Upper lobe of left lung (tissue), 6 donors: ENCODE measurements around the gene A3GALT2. TPM values are rescaled to one million over a fixed set of nuclear protein-coding genes. Genes with fewer than 3 reads are reported as not detected.

Experiments used
- ATAC-seq, 2 donors: fragments of 200-7000 bp; cut with Tn5 transposase; one replicate each; pipeline ENCODE4 v1.9.1; 2022; ENCODE audit warnings: mild to moderate bottlenecking in 2 of 2, moderate library complexity in 2 of 2; ENCODE audit not compliant: low FRiP score in 2 of 2
- DNase-seq, 2 donors: peaks; one replicate each; pipeline ENCODE4 v3.0.0-alpha.2; 2019 to 2020
- H3K27ac ChIP-seq, 4 donors: fragments of 200-600 bp; sonication (generic); one replicate each; pipeline ENCODE4 v1.5.1; 2016 to 2019
- H3K27me3 ChIP-seq, 4 donors: fragments of 200-600 bp; sonication (generic); one replicate each; pipeline ENCODE4 v1.5.1; 2017 to 2019
- H3K36me3 ChIP-seq, 4 donors: fragments of 200-600 bp; sonication (generic); one replicate each; pipeline ENCODE4 v1.5.1; 2016 to 2019
- H3K4me1 ChIP-seq, 4 donors: fragments of 200-600 bp; sonication (generic); one replicate each; pipeline ENCODE4 v1.5.1; 2018 to 2019
- H3K4me3 ChIP-seq, 4 donors: fragments of 200-600 bp; sonication (generic); one replicate each; pipeline ENCODE4 v1.5.1; 2017 to 2019; ENCODE audit warnings: mild to moderate bottlenecking in 2 of 4, moderate library complexity in 1 of 4
- H3K9me3 ChIP-seq, 4 donors: fragments of 200-600 bp; sonication (generic); one replicate each; pipeline ENCODE4 v1.5.1; 2018 to 2019
- EP300 ChIP-seq, 4 donors: sonication (generic); formaldehyde crosslinking; IDR thresholded peaks; one replicate each; pipeline ENCODE4 v1.5.1; 2017; ENCODE audit warnings: antibody characterized with exemption in 4 of 4, control low read depth in 2 of 4
- POLR2A ChIP-seq, 4 donors: fragments of 450-650 bp; IDR thresholded peaks; one replicate each; pipeline ENCODE4 v1.5.1; 2016 to 2017; ENCODE audit warnings: antibody characterized with exemption in 4 of 4, mild to moderate bottlenecking in 2 of 4
- POLR2AphosphoS5 ChIP-seq, 2 donors: sonication (generic); formaldehyde crosslinking; IDR thresholded peaks; one replicate each; pipeline ENCODE4 v1.5.1; 2017; ENCODE audit warnings: antibody characterized with exemption in 2 of 2
- WGBS, 2 donors: methylation state at CpG; one replicate each; pipeline ENCODE4 v1.1.5; 2017 to 2018; 5-methylcytosine and 5-hydroxymethylcytosine counted together
- total RNA-seq, 6 donors: library from RNA; depleted of rRNA in 4 of 6; stranded (reverse); fragments of >200 nt in 4 of 6; gene quantifications; one replicate each; pipeline versions ENCODE4 v1.1.0 to v1.2.1, GENCODE V29; 2016 to 2021
- TF ChIP-seq, protein P1 (sequence below), 6 experiments: fragments of 450-650 bp in 4 of 6; fragments of 200-600 bp in 2 of 6; sonication (generic) in 2 of 6; IDR thresholded peaks; one replicate each; pipeline ENCODE4 v1.5.1; 2016 to 2019; ENCODE audit warnings: antibody characterized with exemption in 6 of 6
- donor health status: DM: no; HTN: no; CAD: no; lungs with moderate emphysema.
- donor health status: DM: no; HTN: yes; CAD: no; lungs with severe emphysema.

Gene A3GALT2
- total RNA-seq, 6 donors from 2014 or later: 0.79 to 0.91 TPM; not detected in 4

DNA sequence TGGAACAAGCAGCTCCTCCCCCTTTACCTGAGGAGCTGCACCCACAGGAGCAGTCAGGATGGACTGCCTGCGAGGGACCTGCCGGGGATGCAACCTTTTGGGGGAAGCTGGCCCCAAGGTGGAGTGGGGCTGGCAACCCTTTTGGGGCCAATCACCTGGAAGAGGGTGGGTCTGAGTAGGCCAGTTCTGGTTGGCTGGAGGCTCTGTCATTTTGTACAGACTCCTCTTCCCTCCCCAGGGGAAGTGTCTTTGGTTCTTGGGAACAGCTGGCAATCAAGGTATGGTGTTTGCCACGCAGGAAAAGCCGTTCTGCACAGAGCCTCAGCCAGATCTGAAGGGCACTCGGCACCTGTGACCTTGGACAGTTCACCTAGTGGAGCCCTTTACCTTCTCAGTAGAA, 280 bp upstream of the A3GALT2 start:
- no peak for TF ChIP-seq POLR2A (IDR thresholded peaks at IDR 0.05)
- no peak for TF ChIP-seq POLR2AphosphoS5 (IDR thresholded peaks at IDR 0.05)
- no peak for TF ChIP-seq EP300 (IDR thresholded peaks at IDR 0.05)
- TF ChIP-seq, protein P1, sequence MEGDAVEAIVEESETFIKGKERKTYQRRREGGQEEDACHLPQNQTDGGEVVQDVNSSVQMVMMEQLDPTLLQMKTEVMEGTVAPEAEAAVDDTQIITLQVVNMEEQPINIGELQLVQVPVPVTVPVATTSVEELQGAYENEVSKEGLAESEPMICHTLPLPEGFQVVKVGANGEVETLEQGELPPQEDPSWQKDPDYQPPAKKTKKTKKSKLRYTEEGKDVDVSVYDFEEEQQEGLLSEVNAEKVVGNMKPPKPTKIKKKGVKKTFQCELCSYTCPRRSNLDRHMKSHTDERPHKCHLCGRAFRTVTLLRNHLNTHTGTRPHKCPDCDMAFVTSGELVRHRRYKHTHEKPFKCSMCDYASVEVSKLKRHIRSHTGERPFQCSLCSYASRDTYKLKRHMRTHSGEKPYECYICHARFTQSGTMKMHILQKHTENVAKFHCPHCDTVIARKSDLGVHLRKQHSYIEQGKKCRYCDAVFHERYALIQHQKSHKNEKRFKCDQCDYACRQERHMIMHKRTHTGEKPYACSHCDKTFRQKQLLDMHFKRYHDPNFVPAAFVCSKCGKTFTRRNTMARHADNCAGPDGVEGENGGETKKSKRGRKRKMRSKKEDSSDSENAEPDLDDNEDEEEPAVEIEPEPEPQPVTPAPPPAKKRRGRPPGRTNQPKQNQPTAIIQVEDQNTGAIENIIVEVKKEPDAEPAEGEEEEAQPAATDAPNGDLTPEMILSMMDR (IDR thresholded peaks at IDR 0.05): no peak
- no peak for ATAC-seq
- H3K27ac ChIP-seq: no peak overlapping the region
- no peak overlapping the region for H3K4me3 ChIP-seq
- peaks cover 0 to 6% (median 3%) of the 10 kb centered on the region in 4 donors for H3K4me1 ChIP-seq
- DNase-seq: no peak
- no peaks in the 10 kb centered on the region for H3K27me3 ChIP-seq
- peaks cover 32 to 52% (median 38%) of the 10 kb centered on the region in 4 donors for H3K36me3 ChIP-seq
- H3K9me3 ChIP-seq: no peaks in the 10 kb centered on the region
- WGBS, 2 donors: 73 to 100% methylated on average over 1 to 3 of the region's 5 CpGs

DNA sequence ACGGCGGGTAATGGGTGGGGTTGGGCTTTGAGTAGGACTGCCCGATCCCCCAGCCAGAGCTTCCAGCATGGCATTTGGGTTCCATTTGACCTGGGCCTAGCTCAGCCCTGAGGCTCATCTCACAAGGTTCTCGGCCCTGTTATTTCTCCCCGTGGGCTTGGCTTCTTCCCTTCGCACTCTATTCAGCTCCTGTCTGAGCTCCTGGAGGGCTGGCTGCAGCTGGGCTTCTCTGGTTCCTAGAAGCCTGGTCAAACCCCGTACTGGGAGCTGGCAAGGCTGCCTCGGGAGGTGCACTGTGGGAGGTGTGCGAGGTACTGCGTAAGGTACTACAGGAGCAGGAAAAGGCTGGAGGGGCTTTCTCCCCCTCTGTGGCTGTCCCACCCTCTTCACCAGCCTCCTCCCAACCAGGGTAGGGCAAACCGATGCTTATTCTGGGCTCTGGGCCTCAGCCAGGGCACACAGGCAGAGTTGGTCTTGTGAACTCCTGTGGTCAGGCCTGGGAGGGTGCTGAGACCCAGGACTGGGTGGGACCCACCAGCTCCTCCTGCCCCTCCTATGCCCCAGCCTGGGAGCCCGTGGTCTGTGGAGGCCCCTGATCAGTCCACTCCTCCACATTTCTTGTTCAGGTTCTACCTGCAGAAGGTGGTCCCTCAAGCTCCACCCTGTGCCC, 814 bp downstream of the A3GALT2 start:
- Histone ChIP-seq H3K9me3 (no peaks in the 10 kb centered on the region), H3K4me3 (no peak overlapping the region), H3K27me3 (no peaks in the 10 kb centered on the region), H3K4me1 (no peaks in the 10 kb centered on the region), H3K27ac (no peak overlapping the region), H3K36me3 (peaks cover 21 to 41% (median 27%) of the 10 kb centered on the region in 4 donors)
- WGBS, 2 donors: 81 to 82% methylated on average over 12 of the region's 12 CpGs
- TF ChIP-seq POLR2A (IDR thresholded peaks at IDR 0.05) (no peak), POLR2AphosphoS5 (IDR thresholded peaks at IDR 0.05) (no peak), EP300 (IDR thresholded peaks at IDR 0.05) (no peak)
- TF ChIP-seq, protein P1 (IDR thresholded peaks at IDR 0.05): no peak
- ATAC-seq: peak in 1 of 2 donors; percentile 50
- no peak for DNase-seq

DNA sequence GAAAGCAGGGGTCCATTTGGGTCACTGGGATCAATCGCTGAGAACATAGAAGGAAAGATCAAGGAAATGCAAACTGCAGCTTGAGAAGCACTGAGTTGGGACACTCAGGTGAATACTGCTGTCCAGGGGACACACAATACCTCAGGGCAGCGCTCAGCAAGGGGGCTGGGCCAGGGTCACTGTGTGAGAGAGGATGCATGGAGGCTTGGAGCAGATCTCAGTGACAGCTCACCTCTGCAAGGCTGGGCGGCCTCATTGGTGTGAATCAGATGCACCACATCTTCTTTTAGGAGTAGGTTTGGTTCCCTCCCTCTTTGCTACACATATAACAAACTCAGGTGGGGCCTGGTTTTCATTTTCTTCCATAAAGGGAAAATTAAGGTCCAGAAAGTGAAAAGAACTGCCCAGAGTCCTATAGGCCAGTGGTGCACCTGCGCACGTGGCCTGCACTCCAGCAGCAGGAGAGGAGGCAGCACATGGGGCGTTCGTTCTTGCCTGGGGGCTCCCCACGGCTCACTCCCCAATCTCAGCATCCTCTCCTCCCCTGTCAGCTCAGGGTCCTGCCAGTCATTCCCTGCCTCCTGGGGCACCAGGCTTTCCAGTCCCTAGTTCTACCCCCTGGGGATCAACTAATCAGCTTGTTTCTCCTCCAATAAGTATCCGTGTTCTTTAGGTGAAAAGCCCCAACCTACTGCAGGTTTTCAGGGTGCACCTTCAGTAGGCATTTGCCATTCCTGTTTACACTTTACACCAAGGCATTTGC, 1.5 kb downstream of the A3GALT2 start:
- ATAC-seq (no peak), DNase-seq (no peak)
- H3K36me3 ChIP-seq: peaks cover 14 to 34% (median 20%) of the 10 kb centered on the region in 4 donors
- no peaks in the 10 kb centered on the region for H3K9me3 ChIP-seq
- H3K27ac ChIP-seq: no peak overlapping the region
- no peak overlapping the region for H3K4me3 ChIP-seq
- WGBS, 2 donors: 90 to 91% methylated on average over 9 of the region's 9 CpGs
- TF ChIP-seq POLR2A (IDR thresholded peaks at IDR 0.05): no peak
- no peak for TF ChIP-seq EP300 (IDR thresholded peaks at IDR 0.05)
- no peak for TF ChIP-seq POLR2AphosphoS5 (IDR thresholded peaks at IDR 0.05)
- TF ChIP-seq, protein P1 (IDR thresholded peaks at IDR 0.05): no peak
- H3K27me3 ChIP-seq: no peaks in the 10 kb centered on the region
- H3K4me1 ChIP-seq: no peaks in the 10 kb centered on the region

DNA sequence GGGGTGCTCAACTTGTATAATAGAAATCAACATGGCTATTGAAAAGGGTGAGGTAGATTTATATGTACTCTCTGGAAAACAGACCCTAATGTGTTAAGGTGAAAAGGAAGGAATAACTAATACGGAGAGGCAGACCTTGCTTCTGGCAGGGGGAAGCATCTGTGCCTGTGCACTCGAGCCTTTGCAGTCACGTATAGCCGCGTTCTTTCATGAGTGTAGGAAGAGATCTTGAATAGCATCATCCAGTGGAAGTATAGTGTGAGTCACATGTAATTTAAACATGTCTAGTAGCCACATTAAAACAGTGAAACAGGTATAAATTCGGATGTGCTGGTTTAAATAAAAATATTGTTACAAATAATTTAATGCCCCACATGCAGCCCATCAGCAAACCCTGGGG, 3.0 kb downstream of the A3GALT2 start:
- no peak overlapping the region for H3K27ac ChIP-seq
- H3K36me3 ChIP-seq: peaks cover 2 to 20% (median 6%) of the 10 kb centered on the region in 4 donors
- 51 to 53% methylated on average over 6 of the region's 6 CpGs for WGBS, 2 donors
- ATAC-seq (no peak), DNase-seq (no peak)
- no peaks in the 10 kb centered on the region for H3K9me3 ChIP-seq
- H3K4me1 ChIP-seq: no peaks in the 10 kb centered on the region
- no peak overlapping the region for H3K4me3 ChIP-seq
- no peaks in the 10 kb centered on the region for H3K27me3 ChIP-seq
- TF ChIP-seq, protein P1 (IDR thresholded peaks at IDR 0.05): no peak
